ENCODE data around the gene RPS6KC1. TPM values are rescaled to one million over a fixed set of nuclear protein-coding genes. Genes with fewer than 3 reads are reported as not detected.

Gene RPS6KC1, protein sequence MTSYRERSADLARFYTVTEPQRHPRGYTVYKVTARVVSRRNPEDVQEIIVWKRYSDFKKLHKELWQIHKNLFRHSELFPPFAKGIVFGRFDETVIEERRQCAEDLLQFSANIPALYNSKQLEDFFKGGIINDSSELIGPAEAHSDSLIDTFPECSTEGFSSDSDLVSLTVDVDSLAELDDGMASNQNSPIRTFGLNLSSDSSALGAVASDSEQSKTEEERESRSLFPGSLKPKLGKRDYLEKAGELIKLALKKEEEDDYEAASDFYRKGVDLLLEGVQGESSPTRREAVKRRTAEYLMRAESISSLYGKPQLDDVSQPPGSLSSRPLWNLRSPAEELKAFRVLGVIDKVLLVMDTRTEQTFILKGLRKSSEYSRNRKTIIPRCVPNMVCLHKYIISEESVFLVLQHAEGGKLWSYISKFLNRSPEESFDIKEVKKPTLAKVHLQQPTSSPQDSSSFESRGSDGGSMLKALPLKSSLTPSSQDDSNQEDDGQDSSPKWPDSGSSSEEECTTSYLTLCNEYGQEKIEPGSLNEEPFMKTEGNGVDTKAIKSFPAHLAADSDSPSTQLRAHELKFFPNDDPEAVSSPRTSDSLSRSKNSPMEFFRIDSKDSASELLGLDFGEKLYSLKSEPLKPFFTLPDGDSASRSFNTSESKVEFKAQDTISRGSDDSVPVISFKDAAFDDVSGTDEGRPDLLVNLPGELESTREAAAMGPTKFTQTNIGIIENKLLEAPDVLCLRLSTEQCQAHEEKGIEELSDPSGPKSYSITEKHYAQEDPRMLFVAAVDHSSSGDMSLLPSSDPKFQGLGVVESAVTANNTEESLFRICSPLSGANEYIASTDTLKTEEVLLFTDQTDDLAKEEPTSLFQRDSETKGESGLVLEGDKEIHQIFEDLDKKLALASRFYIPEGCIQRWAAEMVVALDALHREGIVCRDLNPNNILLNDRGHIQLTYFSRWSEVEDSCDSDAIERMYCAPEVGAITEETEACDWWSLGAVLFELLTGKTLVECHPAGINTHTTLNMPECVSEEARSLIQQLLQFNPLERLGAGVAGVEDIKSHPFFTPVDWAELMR
- total RNA-seq, result 10.8 and 13.0 TPM in 2 replicates

GRCh38 chr1:213051127-213051880 is at the start of gene RPS6KC1:
Gene RPS6KC1, plus strand, starts transcription at chr1:213051241. Its CDS starts 164 bp downstream, at chr1:213051405.

DNA sequence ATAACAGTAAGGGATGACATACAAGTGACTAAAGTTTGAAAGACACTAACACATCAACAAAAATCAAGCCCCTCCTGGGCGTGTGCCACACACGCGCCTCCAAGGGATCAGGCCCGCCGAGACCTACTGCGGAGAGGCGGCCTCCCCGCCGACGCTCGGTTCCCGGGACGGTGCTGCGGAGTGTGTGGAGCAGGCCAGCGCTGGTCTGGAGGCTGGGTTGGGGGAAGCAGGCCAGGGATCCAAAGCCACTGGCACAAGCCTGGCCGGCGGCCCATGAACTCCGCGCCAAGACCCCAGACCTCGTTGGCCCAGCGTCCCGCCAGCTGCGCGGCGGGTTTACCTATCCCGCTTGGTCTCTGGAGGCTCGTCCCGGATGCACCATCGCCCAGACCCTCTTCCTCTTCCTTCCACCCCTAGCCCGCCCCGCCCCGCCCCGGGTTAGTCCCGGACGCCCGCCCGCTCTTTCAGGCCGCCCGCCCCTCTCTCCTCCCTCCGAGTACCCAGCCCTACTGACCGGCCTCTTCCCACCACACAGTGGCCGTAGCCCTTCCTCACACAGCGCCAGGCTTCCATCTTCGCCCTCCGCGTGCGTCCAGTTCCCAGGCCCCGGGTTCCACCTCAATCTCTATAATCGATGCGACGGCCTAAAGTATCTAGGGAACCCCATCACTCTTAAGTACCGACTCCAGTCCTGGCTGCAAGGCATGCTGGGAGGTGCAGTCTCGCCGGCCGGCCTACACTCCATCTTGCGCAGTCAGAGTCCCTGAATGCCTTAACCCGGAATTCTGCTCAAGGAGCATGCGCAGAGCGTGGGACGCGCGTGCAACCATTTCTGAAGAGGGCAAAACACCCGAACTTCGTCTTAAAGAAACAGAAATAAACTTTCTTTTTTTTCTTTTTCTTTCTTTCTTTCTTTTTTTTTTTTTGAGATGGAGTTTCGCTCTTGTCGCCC is 35.7 kb upstream of the RPS6KC1 start, which contains the start of gene ANGEL2:
TSS of gene ANGEL2 (minus strand) at position 769 of the 952 bp plus-strand sequence. CDS start at position 573, 196 bp downstream.

Other genes starting within 250 kb of the RPS6KC1 start
- gene SPATA45, start 203.6 kb upstream of the RPS6KC1 start, total RNA-seq, result not detected in 2 replicates
- 7.6 and 7.8 TPM in 2 replicates for gene FLVCR1, start 193.0 kb upstream of the RPS6KC1 start, total RNA-seq
- 2.1 TPM in 1 of 2 replicates, not detected in the other for gene VASH2, start 100.7 kb upstream of the RPS6KC1 start, total RNA-seq
- 16.2 and 19.1 TPM in 2 replicates for gene ANGEL2, start 35.4 kb upstream of the RPS6KC1 start, total RNA-seq

Measured in cardiac atrium fibroblast (primary cell).